Nephron progenitor cell (in vitro differentiated cells): Measurements from ENCODE around the gene KCNIP3.
"Not testable (repeated sequence)": the region's sequence is repeated elsewhere in the genome, so short reads cannot be mapped to it uniquely, and the experiment has no call there.

ENCODE experiments used
- DNase-seq: peaks from one replicate; pipeline ENCODE4 v3.0.0; 2021
- H3K27ac Mint-ChIP-seq: 2 replicates; pipeline ENCODE4 v1.8.0; 2021; ENCODE audit warnings: mild to moderate bottlenecking, moderate library complexity, mixed read lengths
- H3K27me3 Mint-ChIP-seq: 2 replicates; pipeline ENCODE4 v1.8.0; 2021; ENCODE audit warnings: mild to moderate bottlenecking, low read depth, mixed read lengths; ENCODE audit not compliant: poor library complexity
- H3K36me3 Mint-ChIP-seq: 2 replicates; pipeline ENCODE4 v1.8.0; 2021; ENCODE audit warnings: low read depth, mixed read lengths
- H3K4me1 Mint-ChIP-seq: 2 replicates; pipeline ENCODE4 v1.8.0; 2021; ENCODE audit warnings: mixed read lengths
- H3K4me3 Mint-ChIP-seq: 2 replicates; pipeline ENCODE4 v1.8.0; 2021; ENCODE audit warnings: mild to moderate bottlenecking, moderate library complexity, mixed read lengths
- H3K9me3 Mint-ChIP-seq: 2 replicates; pipeline ENCODE4 v1.8.0; 2021; ENCODE audit warnings: mild to moderate bottlenecking, moderate library complexity, mixed read lengths
- TF ChIP-seq, protein P1 (sequence below): fragments of 200-600 bp; sonication (generic); IDR thresholded peaks from 2 replicates; pipeline ENCODE4 v1.5.0; 2021; ENCODE audit warnings: antibody characterized with exemption

The KCNIP3 gene

GRCh38 chr2:95269036-95269680 lies 28.0 kb upstream of the KCNIP3 start:
- DNase-seq = no peak
- Mint-ChIP-seq H3K27me3 (peaks cover 6% of the 10 kb centered on the region), H3K4me3 (no peak overlapping the region), H3K36me3 (no peaks in the 10 kb centered on the region), H3K4me1 (peaks cover 14% of the 10 kb centered on the region), H3K9me3 (peaks cover 5% of the 10 kb centered on the region), H3K27ac (no peak overlapping the region)
- TF ChIP-seq, protein P1, sequence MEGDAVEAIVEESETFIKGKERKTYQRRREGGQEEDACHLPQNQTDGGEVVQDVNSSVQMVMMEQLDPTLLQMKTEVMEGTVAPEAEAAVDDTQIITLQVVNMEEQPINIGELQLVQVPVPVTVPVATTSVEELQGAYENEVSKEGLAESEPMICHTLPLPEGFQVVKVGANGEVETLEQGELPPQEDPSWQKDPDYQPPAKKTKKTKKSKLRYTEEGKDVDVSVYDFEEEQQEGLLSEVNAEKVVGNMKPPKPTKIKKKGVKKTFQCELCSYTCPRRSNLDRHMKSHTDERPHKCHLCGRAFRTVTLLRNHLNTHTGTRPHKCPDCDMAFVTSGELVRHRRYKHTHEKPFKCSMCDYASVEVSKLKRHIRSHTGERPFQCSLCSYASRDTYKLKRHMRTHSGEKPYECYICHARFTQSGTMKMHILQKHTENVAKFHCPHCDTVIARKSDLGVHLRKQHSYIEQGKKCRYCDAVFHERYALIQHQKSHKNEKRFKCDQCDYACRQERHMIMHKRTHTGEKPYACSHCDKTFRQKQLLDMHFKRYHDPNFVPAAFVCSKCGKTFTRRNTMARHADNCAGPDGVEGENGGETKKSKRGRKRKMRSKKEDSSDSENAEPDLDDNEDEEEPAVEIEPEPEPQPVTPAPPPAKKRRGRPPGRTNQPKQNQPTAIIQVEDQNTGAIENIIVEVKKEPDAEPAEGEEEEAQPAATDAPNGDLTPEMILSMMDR = no peak

- not testable (repeated sequence) for DNase-seq, H3K27me3 Mint-ChIP-seq, H3K4me3 Mint-ChIP-seq, H3K27ac Mint-ChIP-seq, H3K36me3 Mint-ChIP-seq, H3K9me3 Mint-ChIP-seq
- H3K4me1 Mint-ChIP-seq = peaks cover 14% of the 10 kb centered on the region
These were observed 27.4 kb upstream of the KCNIP3 start for GRCh38 chr2:95269745-95270144.

DNA sequence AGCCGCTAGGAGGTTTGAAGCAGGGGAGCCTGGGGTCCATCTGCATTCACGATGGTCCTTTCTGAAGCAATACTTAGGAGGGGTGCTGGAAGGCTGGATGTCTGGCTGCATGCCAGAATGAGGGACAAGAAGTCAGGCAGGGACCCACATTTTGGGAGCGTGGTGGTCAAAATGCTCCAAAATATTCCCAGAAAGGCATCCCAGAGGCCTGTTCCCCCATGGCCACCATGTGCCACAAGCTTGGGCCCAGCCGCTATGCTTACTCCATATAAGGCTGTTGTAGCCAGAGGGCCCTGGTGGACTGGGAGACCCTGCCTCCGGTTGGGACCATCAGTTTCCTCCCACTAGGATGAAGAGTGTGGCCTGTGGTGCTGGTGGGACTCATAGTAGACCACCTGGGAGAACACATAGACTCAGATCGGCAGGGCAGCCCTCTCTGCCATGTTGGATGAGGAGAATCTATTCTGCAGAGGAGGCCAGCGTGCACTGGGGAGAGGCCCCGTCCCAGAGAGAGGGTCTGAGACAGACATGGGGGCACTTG lies 26.5 kb upstream of the KCNIP3 start:
- H3K36me3 Mint-ChIP-seq = no peaks in the 10 kb centered on the region
- TF ChIP-seq, protein P1 = no peak
- no peak overlapping the region for H3K27ac Mint-ChIP-seq
- H3K27me3 Mint-ChIP-seq = peaks cover 6% of the 10 kb centered on the region
- no peak overlapping the region for H3K4me3 Mint-ChIP-seq
- H3K9me3 Mint-ChIP-seq = no peaks in the 10 kb centered on the region
- H3K4me1 Mint-ChIP-seq = peaks cover 14% of the 10 kb centered on the region
- no peak for DNase-seq

- no peak for DNase-seq
- TF ChIP-seq, protein P1 = no peak
- Mint-ChIP-seq H3K9me3 (no peaks in the 10 kb centered on the region), H3K27ac (no peak overlapping the region), H3K4me1 (peaks cover 14% of the 10 kb centered on the region), H3K4me3 (no peak overlapping the region), H3K27me3 (peaks cover 3% of the 10 kb centered on the region), H3K36me3 (no peaks in the 10 kb centered on the region)
These were observed 25.7 kb upstream of the KCNIP3 start for GRCh38 chr2:95271381-95271971.

DNA sequence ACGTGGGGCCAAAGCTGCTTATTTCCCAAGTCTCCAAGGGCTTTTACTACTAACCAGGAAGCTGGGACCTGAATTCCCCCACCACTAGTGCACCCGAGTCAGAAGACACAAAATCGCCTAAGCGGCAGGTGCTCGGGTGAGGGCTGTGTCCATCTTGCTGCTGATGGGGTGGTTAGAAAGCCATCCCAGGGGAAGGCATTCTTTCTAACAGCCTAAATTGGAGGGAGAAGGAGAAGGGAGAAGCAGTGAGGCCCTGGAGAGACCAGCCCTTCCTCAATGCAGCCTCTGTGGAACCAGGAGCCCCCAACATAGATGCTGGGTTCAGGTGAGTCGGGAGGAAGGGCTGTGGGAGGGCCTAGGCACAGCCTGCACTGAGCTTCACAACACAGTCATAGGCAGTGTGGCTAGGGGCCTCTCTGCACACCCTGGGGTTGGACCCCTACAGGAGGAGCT lies 24.8 kb upstream of the KCNIP3 start:
- H3K4me1 Mint-ChIP-seq = peaks cover 12% of the 10 kb centered on the region
- H3K4me3 Mint-ChIP-seq = no peak overlapping the region
- H3K9me3 Mint-ChIP-seq = no peaks in the 10 kb centered on the region
- H3K27ac Mint-ChIP-seq = no peak overlapping the region
- TF ChIP-seq, protein P1 = no peak
- no peaks in the 10 kb centered on the region for H3K36me3 Mint-ChIP-seq
- DNase-seq = no peak
- H3K27me3 Mint-ChIP-seq = peaks cover 3% of the 10 kb centered on the region

DNA sequence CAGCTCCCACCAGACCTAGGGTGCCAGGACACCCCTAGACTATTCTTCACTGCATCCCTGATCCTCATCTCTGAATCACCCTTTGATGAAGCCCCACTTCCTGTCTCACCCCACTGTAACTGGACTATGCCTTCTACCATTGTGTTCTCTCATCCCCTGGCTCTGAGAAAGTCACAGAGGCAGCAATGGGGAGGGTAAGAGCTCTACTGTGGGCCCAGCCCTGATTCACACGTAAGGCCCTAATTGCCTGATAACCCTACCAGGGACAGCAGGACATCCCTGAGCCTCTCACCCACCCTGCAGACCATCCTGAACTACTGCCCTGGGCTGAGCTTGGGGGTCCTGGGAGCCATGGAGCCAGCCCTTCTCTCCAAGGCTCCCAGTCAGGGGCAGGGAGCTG lies 24.4 kb upstream of the KCNIP3 start:
- no peak for DNase-seq
- no peak overlapping the region for H3K4me3 Mint-ChIP-seq
- H3K27me3 Mint-ChIP-seq = peaks cover 3% of the 10 kb centered on the region
- H3K36me3 Mint-ChIP-seq = no peaks in the 10 kb centered on the region
- no peak overlapping the region for H3K27ac Mint-ChIP-seq
- H3K4me1 Mint-ChIP-seq = peaks cover 8% of the 10 kb centered on the region
- TF ChIP-seq, protein P1 = no peak
- H3K9me3 Mint-ChIP-seq = no peaks in the 10 kb centered on the region
